ENCODE data around the gene DYRK3. TPM values are rescaled to one million over a fixed set of nuclear protein-coding genes. Genes with fewer than 3 reads are reported as not detected.

Gene DYRK3
- total RNA-seq, 2 experiments from 2014 or later = 9.5 to 12.7 TPM

- ATAC-seq = no peak
These were observed 57.7 kb downstream of the DYRK3 start for GRCh38 chr1:206693029-206693428.

GRCh38 chr1:206693592-206693991 is 58.3 kb downstream of the DYRK3 start:
- peaks cover 13% of the 10 kb centered on the region for H3K36me3 Mint-ChIP-seq
- no peak overlapping the region for H3K4me3 Mint-ChIP-seq
- CTCF ChIA-PET = interaction anchor here (0.8 to 2.6 kb wide), 6 partner anchors 12 to 205 kb away, joined by 3 to 9 read pairs (median 4); no protein-coding TSS in a partner anchor
- no peaks in the 10 kb centered on the region for H3K9me3 Mint-ChIP-seq (ENCODE audit: low read depth)
- ATAC-seq (no peak), DNase-seq (no peak)
- H3K27me3 Mint-ChIP-seq = no peaks in the 10 kb centered on the region
- H3K4me1 Mint-ChIP-seq = peaks cover 57% of the 10 kb centered on the region
- H3K27ac Mint-ChIP-seq = no peak overlapping the region

More at GRCh38 chr1:206693029-206693428, 57.7 kb downstream of the DYRK3 start:
- H3K27me3 Mint-ChIP-seq = no peaks in the 10 kb centered on the region
- no peak overlapping the region for H3K4me3 Mint-ChIP-seq
- no peaks in the 10 kb centered on the region for H3K9me3 Mint-ChIP-seq (ENCODE audit: low read depth)
- H3K36me3 Mint-ChIP-seq = peaks cover 13% of the 10 kb centered on the region
- H3K27ac Mint-ChIP-seq = no peak overlapping the region
- DNase-seq = no peak
- peaks cover 60% of the 10 kb centered on the region for H3K4me1 Mint-ChIP-seq
- CTCF ChIA-PET = interaction anchor here (0.8 to 2.6 kb wide), 8 partner anchors 13 to 204 kb away, joined by 3 to 9 read pairs (median 4); partner anchors contain the start of gene EIF2D

- CTCF ChIA-PET = interaction anchor here (0.8 to 2.6 kb wide), 3 partner anchors 8 to 31 kb away, joined by 3 to 6 read pairs (median 3); no protein-coding TSS in a partner anchor
- ATAC-seq (no peak), DNase-seq (no peak)
- no peak overlapping the region for H3K27ac Mint-ChIP-seq
- H3K9me3 Mint-ChIP-seq (ENCODE audit: low read depth) = no peaks in the 10 kb centered on the region
- no peaks in the 10 kb centered on the region for H3K27me3 Mint-ChIP-seq
- peaks cover 13% of the 10 kb centered on the region for H3K36me3 Mint-ChIP-seq
- no peak overlapping the region for H3K4me3 Mint-ChIP-seq
- H3K4me1 Mint-ChIP-seq = peaks cover 57% of the 10 kb centered on the region
These were observed 59.1 kb downstream of the DYRK3 start for GRCh38 chr1:206694171-206695124.

GRCh38 chr1:206695733-206696132 is 60.4 kb downstream of the DYRK3 start:
- no peak for ATAC-seq
- H3K36me3 Mint-ChIP-seq = peaks cover 10% of the 10 kb centered on the region
- H3K4me1 Mint-ChIP-seq = peaks cover 56% of the 10 kb centered on the region
- DNase-seq = no peak
- no peaks in the 10 kb centered on the region for H3K9me3 Mint-ChIP-seq (ENCODE audit: low read depth)
- no peak overlapping the region for H3K4me3 Mint-ChIP-seq
- no peak overlapping the region for H3K27ac Mint-ChIP-seq
- CTCF ChIA-PET = interaction anchor here (0.6 to 2.6 kb wide), 3 partner anchors 9 to 32 kb away, joined by 3 to 6 read pairs (median 3); no protein-coding TSS in a partner anchor
- H3K27me3 Mint-ChIP-seq = no peaks in the 10 kb centered on the region

GRCh38 chr1:206696812-206697585 is 61.7 kb downstream of the DYRK3 start:
- CTCF ChIA-PET = interaction anchor here (0.9 to 1.1 kb wide), 2 partner anchors 9 to 33 kb away, joined by 3 read pairs; no protein-coding TSS in a partner anchor
- no peaks in the 10 kb centered on the region for H3K9me3 Mint-ChIP-seq (ENCODE audit: low read depth)
- no peak overlapping the region for H3K27ac Mint-ChIP-seq
- H3K4me3 Mint-ChIP-seq = no peak overlapping the region
- ATAC-seq (no peak), DNase-seq (no peak)
- H3K36me3 Mint-ChIP-seq = peaks cover 12% of the 10 kb centered on the region
- H3K27me3 Mint-ChIP-seq = no peaks in the 10 kb centered on the region
- peaks cover 52% of the 10 kb centered on the region for H3K4me1 Mint-ChIP-seq

GRCh38 chr1:206698011-206698410 is 62.7 kb downstream of the DYRK3 start:
- DNase-seq = no peak
- no peaks in the 10 kb centered on the region for H3K9me3 Mint-ChIP-seq (ENCODE audit: low read depth)
- H3K27me3 Mint-ChIP-seq = no peaks in the 10 kb centered on the region
- H3K4me3 Mint-ChIP-seq = no peak overlapping the region
- no peak overlapping the region for H3K27ac Mint-ChIP-seq
- peaks cover 56% of the 10 kb centered on the region for H3K4me1 Mint-ChIP-seq
- peaks cover 12% of the 10 kb centered on the region for H3K36me3 Mint-ChIP-seq
- ATAC-seq = no peak
- CTCF ChIA-PET = interaction anchor here (1.0 kb wide), 1 partner anchor 8 kb away, joined by 3 read pairs; no protein-coding TSS in a partner anchor

Other genes starting within 250 kb of the DYRK3 start
- 10 to 100 TPM; 64.8 to 72.7 TPM for gene IKBKE, start 165.1 kb upstream of the DYRK3 start, total RNA-seq
- 100 to 1,000 TPM; 184 to 216 TPM for gene RASSF5, start 128.0 kb upstream of the DYRK3 start, total RNA-seq
- 10 to 100 TPM; 51.7 to 68.4 TPM for gene EIF2D, start 23.1 kb upstream of the DYRK3 start, total RNA-seq
- 10 to 100 TPM; 85.7 to 93.8 TPM for gene MAPKAPK2, start 49.4 kb downstream of the DYRK3 start, total RNA-seq
- not detected for gene IL19, start 135.2 kb downstream of the DYRK3 start, total RNA-seq
- gene IL10, start 137.0 kb downstream of the DYRK3 start, total RNA-seq = not detected
- gene IL20, start 230.1 kb downstream of the DYRK3 start, total RNA-seq = not detected